ENCODE data around the gene MCM8.

MCM8 gene

DNA sequence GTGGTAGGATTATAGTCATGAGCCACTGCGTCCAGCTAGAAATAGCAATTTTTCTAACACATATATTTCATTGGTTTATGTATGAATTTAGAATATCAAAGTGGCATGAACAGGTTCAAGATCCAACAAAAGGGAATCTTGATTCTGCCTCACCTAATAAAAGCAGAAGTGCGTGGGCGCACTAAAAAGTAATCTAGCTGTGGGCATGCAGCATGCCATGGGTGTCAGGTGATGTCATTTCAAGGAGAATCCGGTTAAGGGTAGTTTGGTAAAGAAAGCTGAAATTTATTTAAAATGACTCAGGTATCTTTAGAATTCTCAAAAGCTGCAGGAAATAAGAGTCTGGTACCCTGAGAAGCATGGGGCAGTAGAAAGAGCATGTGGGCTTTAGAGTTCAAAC is 85.8 kb downstream of the MCM8 start:
- no peak overlapping the region for H3K4me3 ChIP-seq
- peaks cover 5% of the 10 kb centered on the region; the same call in 1 of the 2 replicates for H3K9me3 ChIP-seq
- peaks cover 90% of the 10 kb centered on the region for H3K36me3 ChIP-seq
- no peak overlapping the region for H3K9ac ChIP-seq
- H3K4me2 ChIP-seq = no peak overlapping the region
- no peaks in the 10 kb centered on the region for H3K27me3 ChIP-seq
- peaks cover 26% of the 10 kb centered on the region for H4K20me1 ChIP-seq
- peaks cover 10% of the 10 kb centered on the region for H3K4me1 ChIP-seq
- no peak for TF ChIP-seq Cebpa-rat (IDR thresholded peaks at IDR 0.05)
- no peak overlapping the region for H3K27ac ChIP-seq

DNA sequence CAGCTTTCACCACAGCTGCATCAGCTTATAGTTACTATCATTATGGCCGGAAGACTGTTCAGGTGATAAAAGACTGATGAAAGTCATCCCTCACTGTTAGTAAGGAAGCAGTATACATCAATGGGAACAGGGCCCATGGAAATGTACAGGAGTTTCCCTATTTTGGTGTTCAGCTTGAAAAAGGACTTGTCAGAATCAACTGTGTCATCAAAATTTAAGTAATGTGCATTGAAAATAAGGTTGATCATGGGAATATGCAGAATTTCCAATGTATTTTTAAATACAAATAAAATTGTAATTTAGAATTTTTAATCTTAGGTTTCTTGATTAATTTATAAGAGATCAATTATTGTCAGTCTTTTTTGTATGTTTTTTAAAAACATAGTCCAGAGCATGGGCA is 86.6 kb downstream of the MCM8 start:
- TF ChIP-seq Cebpa-rat (IDR thresholded peaks at IDR 0.05) = no peak
- H3K4me1 ChIP-seq = peaks cover 10% of the 10 kb centered on the region
- H3K36me3 ChIP-seq = peaks cover 96% of the 10 kb centered on the region

DNA sequence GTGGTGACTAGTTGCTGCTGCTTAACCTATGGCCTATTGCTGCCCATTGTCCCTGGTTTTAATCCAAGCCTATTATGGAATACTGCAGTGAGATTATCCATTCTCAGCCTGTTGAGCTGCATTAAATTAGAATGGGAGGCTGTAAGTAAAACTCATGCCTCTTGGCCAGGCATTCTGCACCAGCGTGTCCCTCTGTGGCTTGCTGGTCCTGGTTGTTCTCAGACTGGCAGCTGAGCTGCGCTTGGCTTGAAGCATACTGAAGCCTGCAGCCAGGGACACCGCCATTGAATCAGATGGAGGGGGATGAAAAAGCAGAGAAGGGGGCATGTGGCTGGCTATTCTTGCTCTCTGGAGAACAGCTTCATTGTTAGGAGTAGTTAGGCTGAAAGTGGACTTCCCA is 87.8 kb downstream of the MCM8 start:
- H3K27ac ChIP-seq = no peak overlapping the region
- peaks cover 10% of the 10 kb centered on the region for H3K4me1 ChIP-seq
- 0 out of 2 replicates have a peak, but pooled peaks cover 23% of the 10 kb centered on the region for H4K20me1 ChIP-seq
- H3K4me3 ChIP-seq = no peak overlapping the region
- no peak overlapping the region for H3K9ac ChIP-seq
- no peak overlapping the region for H3K4me2 ChIP-seq
- TF ChIP-seq Cebpa-rat (IDR thresholded peaks at IDR 0.05) = no peak
- H3K36me3 ChIP-seq = peaks cover 94% of the 10 kb centered on the region
- H3K9me3 ChIP-seq = peaks cover 7% of the 10 kb centered on the region; the same call in 1 of the 2 replicates
- H3K27me3 ChIP-seq = no peaks in the 10 kb centered on the region

More for the DNA sequence above, 86.6 kb downstream of the MCM8 start:
- no peaks in the 10 kb centered on the region for H3K27me3 ChIP-seq
- H3K9ac ChIP-seq = no peak overlapping the region
- H3K4me3 ChIP-seq = no peak overlapping the region
- peaks cover 7% of the 10 kb centered on the region; the same call in 1 of the 2 replicates for H3K9me3 ChIP-seq
- H4K20me1 ChIP-seq = 0 out of 2 replicates have a peak, but pooled peaks cover 23% of the 10 kb centered on the region
- H3K27ac ChIP-seq = no peak overlapping the region
- H3K4me2 ChIP-seq = no peak overlapping the region

DNA sequence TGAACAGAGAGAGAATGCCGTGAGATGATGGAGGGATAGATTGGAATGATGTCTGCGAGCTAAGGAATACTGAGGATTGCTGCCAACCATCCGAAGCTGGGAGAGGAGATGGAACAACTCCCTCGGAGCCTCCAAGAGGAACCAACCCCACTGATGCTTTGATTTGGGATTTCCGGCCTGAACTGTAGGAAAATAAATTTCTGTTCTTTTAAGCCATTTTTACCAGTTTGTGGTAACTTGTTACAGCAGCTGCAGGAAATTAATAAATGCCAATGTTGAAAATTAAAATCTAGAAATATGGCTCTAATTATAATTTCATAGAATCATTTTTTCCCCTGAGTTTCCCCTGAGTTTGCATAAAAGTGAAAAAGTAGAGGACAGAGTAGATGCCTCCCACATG is 89.3 kb downstream of the MCM8 start:
- no peak overlapping the region for H3K9ac ChIP-seq
- TF ChIP-seq Cebpa-rat (IDR thresholded peaks at IDR 0.05) = no peak
- peaks cover 7% of the 10 kb centered on the region; the same call in 1 of the 2 replicates for H3K9me3 ChIP-seq
- peaks cover 90% of the 10 kb centered on the region for H3K36me3 ChIP-seq
- no peak overlapping the region for H3K4me2 ChIP-seq
- 0 out of 2 replicates have a peak, but pooled peaks cover 23% of the 10 kb centered on the region for H4K20me1 ChIP-seq
- H3K27ac ChIP-seq = no peak overlapping the region
- H3K4me1 ChIP-seq = peaks cover under 1% of the 10 kb centered on the region; the same call in 1 of the 2 replicates
- no peak overlapping the region for H3K4me3 ChIP-seq
- H3K27me3 ChIP-seq = no peaks in the 10 kb centered on the region

DNA sequence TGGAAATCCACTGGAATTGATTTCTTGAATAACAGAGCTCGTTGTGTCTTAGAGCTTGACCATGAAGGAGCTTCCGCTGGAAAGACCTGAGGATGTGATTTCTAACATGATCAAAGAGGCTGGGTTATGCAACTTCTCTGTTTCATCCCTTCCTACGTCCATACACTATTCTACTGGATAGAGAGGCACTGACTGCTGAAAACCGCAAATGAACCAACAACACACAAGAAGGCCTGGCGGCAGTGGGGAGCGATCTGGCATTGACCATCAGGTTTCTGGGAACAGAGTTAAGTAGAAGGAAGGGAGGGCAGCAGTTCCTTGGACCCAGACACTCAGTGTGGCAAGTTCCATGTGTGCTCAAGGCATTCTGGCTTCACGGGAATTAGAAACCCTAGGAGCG is 90.1 kb downstream of the MCM8 start:
- Histone ChIP-seq H3K9ac (no peak overlapping the region), H3K27me3 (no peaks in the 10 kb centered on the region), H3K4me1 (no peaks in the 10 kb centered on the region), H4K20me1 (0 out of 2 replicates have a peak, but pooled peaks cover 23% of the 10 kb centered on the region), H3K9me3 (peaks cover 7% of the 10 kb centered on the region; the same call in 1 of the 2 replicates), H3K27ac (no peak overlapping the region), H3K4me2 (no peak overlapping the region), H3K4me3 (no peak overlapping the region), H3K36me3 (peaks cover 85% of the 10 kb centered on the region)
- no peak for TF ChIP-seq Cebpa-rat (IDR thresholded peaks at IDR 0.05)

DNA sequence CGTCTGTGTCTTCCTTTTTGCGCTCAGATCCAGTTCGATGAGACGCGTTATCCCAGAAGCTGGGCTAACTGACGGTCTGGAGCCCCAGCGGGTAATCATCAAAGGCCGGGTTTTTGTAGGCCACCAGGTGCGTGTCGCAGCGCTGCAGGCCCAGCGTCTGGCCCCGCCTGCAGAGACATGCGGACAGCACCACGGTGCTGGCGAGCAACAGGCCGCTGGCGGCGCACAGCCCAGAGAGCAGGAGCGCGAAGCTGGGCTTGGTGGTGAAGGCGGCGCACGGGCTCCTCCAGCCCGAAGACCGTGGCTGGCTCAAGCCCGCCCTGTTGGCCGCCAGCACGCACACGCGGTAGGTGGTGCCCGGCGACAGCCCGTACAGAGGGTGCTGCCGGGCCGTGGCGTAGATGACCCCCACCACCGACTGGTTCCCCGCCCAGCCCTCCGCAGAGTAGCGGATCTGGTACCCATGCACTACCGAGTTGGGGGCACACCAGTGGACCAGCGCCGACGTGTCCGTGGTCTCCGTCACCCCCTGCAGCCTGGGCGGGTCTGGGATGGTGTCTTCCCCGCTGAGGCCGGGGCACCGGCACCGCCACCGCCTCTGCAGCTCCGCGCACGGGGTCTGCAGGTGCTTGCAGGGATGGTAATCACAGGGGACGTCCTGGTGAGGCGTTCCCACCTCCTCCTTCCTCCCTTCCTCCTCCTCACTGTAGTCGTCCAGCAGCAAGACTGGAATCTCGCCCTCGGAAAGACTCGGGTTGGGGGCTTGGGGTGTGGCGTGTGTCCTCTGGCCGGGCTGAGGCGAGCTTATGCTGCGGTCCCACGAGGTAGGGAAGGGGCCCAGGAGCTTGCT is 90.7 kb downstream of the MCM8 start:
- Histone ChIP-seq H3K4me2 (no peak overlapping the region), H3K4me3 (no peak overlapping the region), H3K27me3 (no peaks in the 10 kb centered on the region), H4K20me1 (0 out of 2 replicates have a peak, but pooled peaks cover 23% of the 10 kb centered on the region), H3K9me3 (peaks cover 7% of the 10 kb centered on the region; the same call in 1 of the 2 replicates), H3K4me1 (no peaks in the 10 kb centered on the region), H3K27ac (no peak overlapping the region), H3K36me3 (peaks cover 79% of the 10 kb centered on the region), H3K9ac (no peak overlapping the region)
- no peak for TF ChIP-seq Cebpa-rat (IDR thresholded peaks at IDR 0.05)

DNA sequence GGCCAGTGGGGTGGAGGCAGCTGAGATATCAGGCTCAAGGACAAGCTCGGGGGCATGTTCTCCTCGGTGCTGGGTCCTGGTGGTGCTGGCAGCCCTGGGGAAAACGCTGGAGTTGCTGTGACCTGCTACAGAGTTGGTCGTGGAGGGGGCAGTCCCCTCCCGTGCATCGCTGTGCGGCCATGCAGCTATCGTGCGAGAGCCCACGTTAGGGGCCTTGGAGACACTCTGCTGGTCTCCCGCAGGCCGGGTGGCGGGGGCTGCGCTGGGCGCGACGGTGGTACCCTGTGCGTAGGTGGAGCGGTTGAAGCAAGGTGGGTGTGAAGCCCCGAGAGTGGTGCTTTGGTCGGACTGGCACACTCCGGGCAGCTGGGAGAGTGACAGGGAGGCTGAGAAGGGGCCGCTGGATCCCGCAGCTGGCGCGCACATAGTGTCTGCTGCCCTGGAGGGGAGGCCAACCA is 91.4 kb downstream of the MCM8 start:
- Histone ChIP-seq H3K4me2 (no peak overlapping the region), H3K9ac (no peak overlapping the region), H3K36me3 (peaks cover 72% of the 10 kb centered on the region), H4K20me1 (0 out of 2 replicates have a peak, but pooled peaks cover 23% of the 10 kb centered on the region), H3K27me3 (no peaks in the 10 kb centered on the region), H3K4me1 (no peaks in the 10 kb centered on the region), H3K4me3 (no peak overlapping the region), H3K27ac (no peak overlapping the region), H3K9me3 (peaks cover 7% of the 10 kb centered on the region; the same call in 1 of the 2 replicates)
- no peak for TF ChIP-seq Cebpa-rat (IDR thresholded peaks at IDR 0.05)

DNA sequence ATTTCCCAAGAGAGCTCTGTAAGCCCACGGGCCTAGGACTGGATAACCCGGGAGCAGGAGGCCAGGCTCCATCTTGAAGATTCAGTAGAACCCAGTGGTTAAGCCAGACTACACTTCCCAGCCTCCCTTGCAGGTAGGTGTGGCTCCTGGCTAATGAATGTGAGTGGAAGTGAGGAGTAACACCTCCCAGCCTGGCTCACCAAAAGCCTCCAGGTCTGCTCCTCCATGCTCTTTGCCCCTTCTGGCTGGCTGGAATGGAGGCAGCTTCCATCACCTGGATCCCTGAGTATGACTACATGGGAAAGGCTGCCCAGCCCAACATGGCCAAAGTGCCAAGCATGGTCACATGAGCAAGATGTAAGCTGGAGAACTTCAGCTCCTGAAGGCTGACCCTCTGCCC is 93.7 kb downstream of the MCM8 start:
- Histone ChIP-seq H3K27me3 (no peaks in the 10 kb centered on the region), H3K4me1 (no peaks in the 10 kb centered on the region), H3K4me2 (no peak overlapping the region), H3K4me3 (no peak overlapping the region), H3K9ac (no peak overlapping the region), H3K36me3 (peaks cover 49% of the 10 kb centered on the region), H3K27ac (no peak overlapping the region), H4K20me1 (0 out of 2 replicates have a peak, but pooled peaks cover 8% of the 10 kb centered on the region), H3K9me3 (peaks cover 7% of the 10 kb centered on the region; the same call in 1 of the 2 replicates)
- no peak for TF ChIP-seq Cebpa-rat (IDR thresholded peaks at IDR 0.05)

DNA sequence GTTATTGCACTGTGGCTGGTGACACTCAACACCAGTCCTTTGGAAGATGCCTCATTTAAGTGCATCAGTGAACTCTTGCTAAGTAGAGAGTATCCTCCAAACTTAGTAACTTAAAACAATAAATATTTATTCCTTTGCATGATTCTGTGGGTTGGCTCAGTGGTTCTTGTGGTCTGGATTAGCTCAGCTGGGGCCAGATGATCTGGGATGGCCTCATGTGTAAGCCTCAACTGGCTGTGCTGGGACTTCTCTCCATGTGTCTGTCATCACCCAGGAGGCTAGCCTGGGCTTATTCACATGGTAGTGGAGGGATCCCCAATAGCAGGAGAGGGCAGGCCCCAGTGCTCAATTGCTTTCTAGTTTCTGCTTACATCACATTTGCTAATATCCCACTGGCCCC is 95.1 kb downstream of the MCM8 start:
- no peak overlapping the region for H3K4me2 ChIP-seq
- H3K9me3 ChIP-seq = peaks cover 7% of the 10 kb centered on the region; the same call in 1 of the 2 replicates
- H3K27me3 ChIP-seq = peaks cover 6% of the 10 kb centered on the region
- H3K27ac ChIP-seq = no peak overlapping the region
- H4K20me1 ChIP-seq = no peaks in the 10 kb centered on the region
- H3K4me1 ChIP-seq = no peaks in the 10 kb centered on the region
- peaks cover 35% of the 10 kb centered on the region for H3K36me3 ChIP-seq
- TF ChIP-seq Cebpa-rat (IDR thresholded peaks at IDR 0.05) = no peak
- no peak overlapping the region for H3K4me3 ChIP-seq
- no peak overlapping the region for H3K9ac ChIP-seq

DNA sequence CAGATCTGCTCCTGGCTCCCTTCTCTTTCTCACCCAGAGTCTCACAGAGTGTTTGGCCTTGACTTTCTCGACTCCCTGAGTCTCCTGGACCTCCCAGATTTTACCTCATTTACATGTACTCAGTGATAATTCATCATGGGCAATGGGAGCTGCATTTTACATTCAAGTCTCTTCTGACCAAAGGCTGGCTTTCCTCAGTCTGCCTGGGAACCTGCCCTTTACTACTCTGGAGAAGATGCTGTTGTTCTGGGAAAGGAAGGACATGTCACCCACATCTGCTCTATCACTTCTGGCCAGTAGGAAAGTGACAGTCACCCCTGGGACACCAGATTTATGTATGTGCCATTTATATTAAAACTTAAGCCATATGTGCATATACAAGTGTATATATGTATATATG is 96.0 kb downstream of the MCM8 start:
- Histone ChIP-seq H3K4me3 (no peak overlapping the region), H3K9ac (no peak overlapping the region), H3K4me1 (no peaks in the 10 kb centered on the region), H3K9me3 (no peaks in the 10 kb centered on the region), H3K4me2 (no peak overlapping the region), H3K27ac (no peak overlapping the region), H4K20me1 (no peaks in the 10 kb centered on the region), H3K27me3 (peaks cover 14% of the 10 kb centered on the region), H3K36me3 (peaks cover 26% of the 10 kb centered on the region)
- TF ChIP-seq Cebpa-rat (IDR thresholded peaks at IDR 0.05) = no peak

Measured in BLaER1 (cell line).